Pancreas (tissue), 10 donors: ENCODE results near the gene SLC35B4. TPM values are rescaled to one million over a fixed set of nuclear protein-coding genes. Genes with fewer than 3 reads are reported as not detected.
A peak's percentile ranks its signal among the peaks of the same experiment; 100 is the strongest.

ENCODE experiments used
- ATAC-seq, 4 donors: fragments of 200-7000 bp; cut with Tn5 transposase; one replicate each; pipeline versions ENCODE4 v1.8.0 to v1.9.1; 2020; ENCODE audit warnings: mild to moderate bottlenecking in 4 of 4, moderate library complexity in 4 of 4
- DNase-seq, 6 donors: peaks; one replicate each; pipeline ENCODE4 v3.0.0-alpha.2; 2020
- FAIRE-seq: peaks from 2 replicates; lab custom pipeline; 2012; peaks lifted over from hg19 to GRCh38; lab: Jason Lieb, UNC
- H3K27ac ChIP-seq, 4 donors: fragments of 200-600 bp; sonication (generic); 1 replicate in 3 of 4; 2 replicates in 1 of 4; pipeline versions ENCODE4 v1.5.0 to v1.8.0; 2020
- H3K27me3 ChIP-seq, 4 donors: fragments of 200-600 bp; one replicate each; pipeline ENCODE4 v1.8.0; 2021
- H3K36me3 ChIP-seq, 3 donors: fragments of 200-600 bp; sonication (generic) in 1 of 3; one replicate each; pipeline versions ENCODE4 v1.5.0 to v1.8.0; 2020 to 2021
- H3K4me1 ChIP-seq, 3 donors: fragments of 200-600 bp; one replicate each; pipeline ENCODE4 v1.8.0; 2021
- H3K4me3 ChIP-seq, 4 donors: fragments of 200-600 bp; sonication (generic) in 2 of 4; one replicate each; pipeline versions ENCODE4 v1.5.0 to v1.8.0; 2020 to 2021
- H3K9me3 ChIP-seq, 4 donors: fragments of 200-600 bp; one replicate each; pipeline ENCODE4 v1.8.0; 2021
- CTCF ChIP-seq, 4 donors: fragments of 200-600 bp; sonication (generic) in 3 of 4; IDR thresholded peaks; one replicate each; pipeline versions ENCODE4 v1.5.0 to v1.8.0; 2021; ENCODE audit warnings: antibody characterized with exemption in 4 of 4
- WGBS, 2 donors: extraction: QIAGEN DNeasy Blood & Tissue Kit; methylation state at CpG; one replicate each; pipeline ENCODE4 v1.1.7; 2013; 5-methylcytosine and 5-hydroxymethylcytosine counted together
- intact Hi-C, 3 donors: fragments of 100-400 bp; cut with DNase I; formaldehyde crosslinking; loops; one replicate each; pipeline versions ENCODE4 v1.11.1 to v1.14.2; 2022
- polyA plus RNA-seq, 2 donors: library from polyadenylated mRNA; stranded (reverse); fragments of 200-250 nt; gene quantifications; one replicate each; pipeline ENCODE4 v1.2.3, GENCODE V29; 2013
- total RNA-seq, 6 donors: library from RNA; stranded (reverse); fragmentation: NEBNext Ultra II Directional in 4 of 6; extraction: Animal tissue kit (Norgen Biotek cat#: 25700) in 4 of 6; gene quantifications; one replicate each; pipeline versions ENCODE4 v1.2.1 to v1.2.4, GENCODE V29; 2021 to 2023
- donor health status: healthy with polysubstance abuse.
- donor health status: DM: no; HTN: no; CAD: no; lungs with moderate emphysema.
- donor health status: DM: no; HTN: no; CAD: no.
- donor health status: control.
- donor health status: control.
- donor health status: Bipolar disorder and iron deficiency.
- donor health status: DM: yes; HTN: yes; CAD: no.
- donor health status: DM: no; HTN: no; CAD: no.
- donor health status: DM: no; HTN: no; CAD: no.
- donor health status: DM: yes; HTN: yes; CAD: no.

SLC35B4 gene
- total and polyA plus RNA-seq, 8 donors, result 2.2 to 8.0 (median 3.6) TPM

DNA sequence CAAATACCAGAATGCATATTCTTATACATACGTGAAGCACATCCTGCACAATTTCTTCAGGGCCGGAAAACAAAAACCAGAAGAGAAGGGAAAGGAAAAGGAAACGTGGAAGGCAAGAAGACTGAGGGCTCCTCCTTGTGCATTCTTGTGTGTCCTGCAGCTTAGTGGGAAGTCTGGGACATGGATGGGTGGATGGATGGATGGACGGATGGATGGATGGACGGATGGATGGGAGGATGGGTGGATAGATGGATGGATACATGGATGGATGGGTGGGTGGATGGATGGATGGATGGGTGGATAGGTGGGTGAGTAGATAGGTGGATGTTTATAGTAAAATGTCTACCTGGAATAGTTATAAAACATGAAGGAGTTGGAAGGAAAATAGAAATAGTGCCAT is 30.8 kb upstream of the SLC35B4 start:
- WGBS, 2 donors, result 87 to 91% methylated on average over 5 of the region's 5 CpGs
- H3K27ac ChIP-seq, result no peak overlapping the region
- FAIRE-seq, result no peak

GRCh38 chr7:134343796-134344195 is 27.1 kb upstream of the SLC35B4 start:
- FAIRE-seq, result no peak
- intact Hi-C loops, result no loop called here
- H3K36me3 ChIP-seq, result no peaks in the 10 kb centered on the region
- 73 to 86% methylated on average over 6 of the region's 6 CpGs for WGBS, 2 donors
- no peaks in the 10 kb centered on the region for H3K4me1 ChIP-seq
- H3K27me3 ChIP-seq, result no peaks in the 10 kb centered on the region
- ATAC-seq, result no peak
- no peaks in the 10 kb centered on the region for H3K9me3 ChIP-seq
- no peak overlapping the region for H3K27ac ChIP-seq
- H3K4me3 ChIP-seq, result no peak overlapping the region
- no peak for DNase-seq
- no peak for TF ChIP-seq CTCF (IDR thresholded peaks at IDR 0.05)

More for the DNA sequence above, 30.8 kb upstream of the SLC35B4 start:
- ATAC-seq (no peak), DNase-seq (no peak)
- H3K27me3 ChIP-seq, result no peaks in the 10 kb centered on the region
- intact Hi-C loops, result no loop called here
- H3K36me3 ChIP-seq, result no peaks in the 10 kb centered on the region
- no peaks in the 10 kb centered on the region for H3K4me1 ChIP-seq
- TF ChIP-seq CTCF (IDR thresholded peaks at IDR 0.05), result no peak
- no peaks in the 10 kb centered on the region for H3K9me3 ChIP-seq
- no peak overlapping the region for H3K4me3 ChIP-seq

DNA sequence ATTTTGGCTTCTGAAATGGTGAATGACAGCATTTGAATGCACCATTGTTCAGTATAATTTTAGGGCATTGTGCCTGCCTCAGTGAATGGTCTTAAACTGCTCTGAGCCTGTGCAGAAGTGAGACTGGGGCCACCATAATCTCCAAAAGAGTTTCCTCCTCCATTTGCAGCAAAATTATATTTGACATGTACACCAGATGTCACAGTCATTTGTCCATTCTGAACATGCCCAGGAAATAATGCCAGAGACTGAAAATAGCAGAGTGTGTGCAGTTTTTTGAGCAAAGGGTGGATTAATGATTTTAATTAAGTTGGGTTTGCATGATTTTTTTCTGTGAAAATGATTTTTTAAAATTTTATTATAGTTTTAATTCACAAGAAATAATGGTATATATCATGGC is 26.4 kb upstream of the SLC35B4 start:
- no peak overlapping the region for H3K27ac ChIP-seq
- no peak for ATAC-seq
- no peak for DNase-seq
- no peaks in the 10 kb centered on the region for H3K4me1 ChIP-seq
- no peaks in the 10 kb centered on the region for H3K27me3 ChIP-seq
- intact Hi-C loops, result no loop called here
- no peaks in the 10 kb centered on the region for H3K9me3 ChIP-seq
- H3K36me3 ChIP-seq, result no peaks in the 10 kb centered on the region
- FAIRE-seq, result no peak
- H3K4me3 ChIP-seq, result no peak overlapping the region
- no peak for TF ChIP-seq CTCF (IDR thresholded peaks at IDR 0.05)

DNA sequence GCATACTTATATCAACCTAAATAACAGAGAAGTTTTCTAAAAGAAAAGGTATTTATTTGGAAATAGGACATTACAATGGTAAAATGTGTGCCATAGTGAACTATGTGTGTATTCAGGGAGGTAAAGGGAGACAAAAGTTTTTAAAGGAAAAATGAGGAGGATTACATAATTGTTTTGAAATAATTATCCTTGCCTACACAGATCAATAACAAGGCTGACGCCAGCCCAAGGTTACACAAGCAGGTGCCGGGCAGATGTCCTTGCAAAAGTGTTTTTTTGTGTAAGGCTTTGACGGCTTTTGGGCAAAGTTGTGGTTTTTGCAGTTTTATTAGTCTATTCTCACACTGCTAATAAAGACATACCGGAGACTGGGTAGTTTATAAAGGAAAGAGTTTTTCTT is 22.7 kb upstream of the SLC35B4 start:
- Histone ChIP-seq H3K9me3 (no peaks in the 10 kb centered on the region), H3K36me3 (no peaks in the 10 kb centered on the region), H3K4me1 (no peaks in the 10 kb centered on the region), H3K4me3 (no peak overlapping the region), H3K27ac (peak overlapping the region in 2 of 4 donors; percentile 46 to 48), H3K27me3 (no peaks in the 10 kb centered on the region)
- peak in 4 of 6 donors; percentile 44 to 77 (median 64) for DNase-seq
- no peak for FAIRE-seq
- no peak for TF ChIP-seq CTCF (IDR thresholded peaks at IDR 0.05)
- peak; percentile 80 to 94 (median 89) for ATAC-seq
- intact Hi-C loops, result no loop called here
- 10 to 16% methylated on average over 4 of the region's 4 CpGs for WGBS, 2 donors

GRCh38 chr7:134337980-134338379 is 21.2 kb upstream of the SLC35B4 start:
- H3K9me3 ChIP-seq, result no peaks in the 10 kb centered on the region
- 99 to 100% methylated on average over 1 of the region's 1 CpG for WGBS, 2 donors
- no peaks in the 10 kb centered on the region for H3K4me1 ChIP-seq
- intact Hi-C loops, result no loop called here
- FAIRE-seq (no peak), ATAC-seq (no peak), DNase-seq (no peak)
- TF ChIP-seq CTCF (IDR thresholded peaks at IDR 0.05), result no peak
- H3K27ac ChIP-seq, result no peak overlapping the region
- H3K27me3 ChIP-seq, result no peaks in the 10 kb centered on the region
- no peak overlapping the region for H3K4me3 ChIP-seq
- H3K36me3 ChIP-seq, result no peaks in the 10 kb centered on the region
